GM19452 (cell line): ENCODE measurements around the gene CACNA2D3.

Experiments used
- ATAC-seq: cut with Tn5 transposase; IDR thresholded peaks from one replicate; pipeline ENCODE4 v1.9.1; 2021; ENCODE audit not compliant: unreplicated experiment

The CACNA2D3 gene

DNA sequence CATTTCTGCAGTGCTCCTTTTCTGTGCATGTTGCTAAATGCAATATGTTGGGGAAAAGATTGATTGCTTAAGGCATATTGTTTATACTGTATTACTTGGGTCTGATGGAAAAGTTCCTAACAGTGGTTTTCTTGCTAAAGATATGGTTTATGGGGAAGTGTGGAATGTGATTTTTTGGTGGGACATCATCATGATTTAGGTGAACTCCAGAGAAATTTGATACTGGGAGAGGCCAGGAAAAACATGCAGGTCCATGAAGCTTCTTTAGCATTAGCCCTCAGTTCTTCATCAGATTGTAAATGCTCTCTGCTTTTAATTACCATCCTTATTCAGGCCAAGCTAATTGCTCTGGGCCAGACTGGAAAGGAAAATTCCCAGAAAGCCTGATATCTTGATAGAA is 658.0 kb downstream of the CACNA2D3 start:
- ATAC-seq: no peak

GRCh38 chr3:54781728-54782127 is 659.4 kb downstream of the CACNA2D3 start:
- no peak for ATAC-seq

DNA sequence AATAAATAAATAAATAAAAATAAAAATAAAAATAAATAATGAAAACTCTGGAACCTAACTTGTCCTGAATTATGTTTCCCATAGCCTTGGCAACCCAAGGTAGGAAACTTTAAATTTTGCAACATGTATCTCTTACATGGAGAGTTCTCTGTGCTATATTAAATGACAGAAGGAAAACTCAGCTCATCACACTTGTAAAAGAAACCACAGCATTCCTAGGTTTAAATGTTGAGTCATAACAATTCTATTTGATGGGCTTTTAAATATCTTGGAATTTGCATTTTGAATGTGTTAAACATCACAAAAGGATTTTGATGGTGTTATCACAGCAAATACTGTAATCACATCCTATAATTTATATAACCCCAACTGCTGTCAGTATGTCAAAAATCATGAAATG is 661.3 kb downstream of the CACNA2D3 start:
- ATAC-seq: no peak

DNA sequence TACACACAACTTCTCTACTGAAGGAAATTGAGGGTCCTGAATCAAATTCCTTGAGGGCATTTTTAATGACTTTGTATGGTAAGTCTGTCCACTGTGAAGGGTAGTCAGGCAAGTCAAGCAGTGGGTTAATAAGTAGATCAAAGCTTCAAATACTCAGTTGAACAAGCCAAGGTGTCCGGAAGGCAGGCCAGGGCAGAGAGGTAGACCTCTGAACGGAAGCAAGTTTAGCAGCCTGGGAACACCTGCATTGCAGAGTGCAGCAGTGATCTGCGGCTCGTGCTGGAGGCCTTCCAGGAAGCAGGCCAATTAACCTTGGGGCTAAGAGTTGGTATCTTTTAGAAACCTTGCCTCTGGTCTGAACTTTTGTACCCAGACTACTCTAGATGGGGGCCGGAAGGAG is 661.7 kb downstream of the CACNA2D3 start:
- no peak for ATAC-seq

- no peak for ATAC-seq
These were observed 663.6 kb downstream of the CACNA2D3 start for GRCh38 chr3:54785976-54786375.

DNA sequence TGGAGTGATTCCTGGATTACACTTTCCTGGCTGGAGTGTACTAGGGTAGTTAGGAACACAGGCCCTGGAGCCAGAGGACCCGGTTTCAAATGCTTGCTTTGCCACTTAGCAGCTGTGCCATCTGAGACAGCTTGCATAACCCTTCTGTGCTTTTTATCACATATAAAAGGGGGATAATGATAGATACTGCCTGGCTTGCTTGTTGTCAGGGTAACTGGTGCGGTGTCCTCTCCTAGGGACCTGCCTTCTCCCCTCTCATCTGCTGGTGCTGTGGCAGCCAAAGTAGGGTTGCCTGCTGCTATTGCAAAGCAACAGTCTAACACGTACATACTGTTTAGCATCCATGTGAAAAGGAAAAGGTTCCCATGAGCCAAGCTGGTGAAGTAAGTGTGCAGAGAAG is 667.7 kb downstream of the CACNA2D3 start:
- no peak for ATAC-seq

GRCh38 chr3:54791501-54792156 is 669.3 kb downstream of the CACNA2D3 start:
- ATAC-seq: no peak

DNA sequence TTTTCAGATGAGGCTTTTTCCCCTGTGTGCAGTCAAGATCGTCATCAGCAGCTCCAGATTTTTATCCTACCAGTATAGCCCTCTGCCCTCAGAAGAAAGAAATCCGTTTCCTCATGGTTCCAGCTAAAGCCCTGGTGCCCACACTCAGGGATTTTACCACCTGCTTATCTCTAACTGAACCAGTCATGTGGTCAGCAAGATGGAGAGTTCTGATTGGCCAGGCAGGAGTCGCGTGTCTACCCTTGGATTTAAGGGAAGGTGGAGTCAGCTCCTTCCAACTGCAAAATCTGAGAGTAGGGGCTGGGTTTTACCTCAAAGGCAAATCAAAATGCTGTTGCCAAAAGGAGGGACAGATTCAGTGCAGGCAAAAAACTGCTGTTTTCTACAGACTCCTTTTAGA is 670.2 kb downstream of the CACNA2D3 start:
- no peak for ATAC-seq

DNA sequence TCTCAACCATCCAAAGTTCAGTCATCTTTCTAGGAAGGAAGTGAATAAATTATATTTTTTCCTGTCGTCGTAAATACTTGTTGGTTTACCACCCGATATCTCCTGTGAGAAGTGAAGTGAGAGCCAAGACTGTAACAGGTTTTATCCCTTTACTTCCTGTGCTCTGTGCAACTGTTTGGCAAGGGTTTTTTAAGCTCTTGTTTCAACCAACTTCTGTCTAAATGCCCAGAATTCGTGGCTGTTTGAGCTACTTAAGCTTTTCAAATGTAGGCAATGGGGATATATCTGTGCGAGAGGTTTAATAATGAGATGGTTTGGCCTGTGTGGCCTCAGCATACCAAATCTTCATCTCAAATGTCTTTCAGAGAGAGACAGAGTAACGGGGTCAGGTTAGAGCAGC is 670.8 kb downstream of the CACNA2D3 start:
- ATAC-seq: no peak

- no peak for ATAC-seq
These were observed 674.8 kb downstream of the CACNA2D3 start for GRCh38 chr3:54797111-54797510.

GRCh38 chr3:54800478-54800877 is 678.1 kb downstream of the CACNA2D3 start:
- ATAC-seq: no peak

GRCh38 chr3:54801977-54802376 is 679.6 kb downstream of the CACNA2D3 start:
- ATAC-seq: no peak

GRCh38 chr3:54810401-54810800 is 688.0 kb downstream of the CACNA2D3 start:
- no peak for ATAC-seq

- no peak for ATAC-seq
These were observed 691.9 kb downstream of the CACNA2D3 start for GRCh38 chr3:54814224-54814623.

- no peak for ATAC-seq
These were observed 695.3 kb downstream of the CACNA2D3 start for GRCh38 chr3:54817628-54818027.

DNA sequence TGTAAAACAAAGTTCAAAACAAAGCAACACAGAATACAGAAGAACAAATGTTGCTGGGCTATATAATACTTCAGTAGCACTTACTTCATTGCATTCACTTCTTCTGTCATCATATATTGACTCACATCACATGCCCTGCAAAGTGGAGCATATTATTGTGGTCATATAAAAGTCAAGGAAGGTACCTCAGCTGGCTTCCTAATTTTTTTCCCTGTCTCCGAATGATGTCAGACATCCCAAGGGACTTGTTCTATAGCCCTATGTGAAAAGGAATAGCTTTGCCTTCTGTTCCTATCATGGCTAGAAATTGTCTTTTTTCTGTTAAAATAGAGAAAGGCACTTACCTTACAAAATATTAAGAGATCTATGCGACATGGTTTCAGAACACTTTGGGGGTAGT is 696.1 kb downstream of the CACNA2D3 start:
- ATAC-seq: no peak

DNA sequence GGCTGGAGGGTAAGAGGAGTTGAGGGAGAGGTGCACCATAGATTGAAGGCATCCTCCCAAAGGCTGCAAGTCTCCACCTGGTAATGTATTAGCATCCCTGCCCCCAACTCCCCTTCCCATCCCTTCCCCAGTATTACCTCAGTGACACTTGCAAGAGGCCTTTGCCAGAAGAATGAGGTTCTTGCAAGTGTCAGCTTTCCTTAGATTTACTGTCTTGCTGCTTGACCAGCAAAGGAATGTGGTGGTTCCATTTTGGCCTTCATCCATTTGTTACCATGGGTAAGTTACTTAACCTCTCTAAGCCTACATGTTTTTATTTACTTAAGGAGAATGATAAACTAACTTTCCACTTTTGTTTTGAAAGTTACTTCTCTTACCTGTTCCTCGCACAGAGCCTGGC is 696.6 kb downstream of the CACNA2D3 start:
- ATAC-seq: no peak

DNA sequence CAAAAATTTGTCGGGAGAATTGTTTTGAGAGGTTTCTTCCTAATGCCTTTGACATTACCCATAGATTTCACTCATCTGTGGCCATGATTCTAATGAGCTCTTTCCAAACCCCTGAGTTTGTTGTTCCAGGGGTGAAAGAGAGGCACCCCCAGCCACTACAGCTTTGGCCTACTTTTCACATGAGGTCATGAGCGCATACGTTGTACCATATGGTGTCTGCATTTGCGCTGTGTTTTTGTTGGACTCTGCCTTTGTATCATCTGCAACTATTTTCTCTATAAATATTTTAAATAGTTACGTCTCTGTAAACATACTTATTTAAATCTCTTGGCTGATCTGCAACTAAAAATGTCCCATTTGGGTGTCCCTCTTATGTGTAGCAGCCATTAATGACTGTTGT is 697.6 kb downstream of the CACNA2D3 start:
- no peak for ATAC-seq

- no peak for ATAC-seq
These were observed 699.9 kb downstream of the CACNA2D3 start for GRCh38 chr3:54822206-54822605.

GRCh38 chr3:54826251-54826691 is 703.9 kb downstream of the CACNA2D3 start:
- ATAC-seq: no peak

DNA sequence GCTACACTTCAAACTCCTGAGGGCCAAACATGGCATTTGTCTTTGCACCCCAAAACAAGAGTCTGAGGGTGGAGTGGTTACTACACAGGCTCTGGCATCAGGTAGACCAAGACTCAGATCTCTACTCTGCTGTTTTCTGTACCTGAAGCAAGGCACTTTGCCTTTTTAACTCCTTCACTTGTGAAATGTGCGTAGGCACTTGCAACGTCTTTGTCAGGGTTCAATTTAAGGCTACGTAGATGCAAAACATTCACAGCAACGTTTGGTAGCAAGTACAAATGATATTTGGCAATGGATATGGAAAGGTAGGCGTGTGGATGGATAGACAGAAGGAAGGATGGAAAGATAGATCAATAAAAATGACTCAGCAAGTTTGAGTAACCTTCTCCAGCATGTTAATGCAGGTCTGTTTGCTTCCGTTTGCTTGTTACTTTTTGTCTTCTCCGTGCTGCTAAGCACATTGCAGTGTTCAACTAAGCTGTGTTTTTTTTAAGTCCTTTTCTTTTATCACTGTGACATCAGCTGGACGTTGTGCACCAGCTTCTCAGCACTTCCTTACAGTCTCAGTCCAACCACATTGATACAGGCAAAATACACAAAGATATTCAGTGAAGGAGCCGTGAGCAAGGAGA is 704.8 kb downstream of the CACNA2D3 start:
- ATAC-seq: no peak

DNA sequence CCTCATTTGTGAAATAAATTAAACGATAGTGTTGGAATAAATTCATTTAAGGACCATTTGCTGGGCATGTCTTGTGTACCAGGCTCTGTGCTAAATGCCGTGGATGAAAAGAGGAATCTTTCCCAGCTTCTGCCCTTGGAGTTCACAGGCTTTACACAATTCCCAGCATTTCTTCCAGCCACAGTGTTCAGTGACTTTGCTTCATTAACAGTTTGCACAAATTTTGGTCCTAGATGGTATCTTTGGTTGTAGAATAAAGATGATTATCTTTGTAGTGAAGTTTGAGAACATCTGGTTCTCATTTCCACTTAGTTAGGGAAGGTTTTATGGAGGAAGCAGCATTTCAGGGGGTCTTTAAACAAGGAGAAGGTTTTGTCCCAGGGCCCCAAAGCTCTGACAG is 705.4 kb downstream of the CACNA2D3 start:
- no peak for ATAC-seq

- ATAC-seq: no peak
These were observed 708.3 kb downstream of the CACNA2D3 start for GRCh38 chr3:54830658-54831057.
